GM21717 (cell line): ENCODE data around the gene EML4.

Experiments
- ATAC-seq: cut with Tn5 transposase; IDR thresholded peaks from one replicate; pipeline ENCODE4 v1.9.1; 2021; ENCODE audit warnings: mild to moderate bottlenecking, moderate library complexity; ENCODE audit not compliant: unreplicated experiment

Gene EML4

DNA sequence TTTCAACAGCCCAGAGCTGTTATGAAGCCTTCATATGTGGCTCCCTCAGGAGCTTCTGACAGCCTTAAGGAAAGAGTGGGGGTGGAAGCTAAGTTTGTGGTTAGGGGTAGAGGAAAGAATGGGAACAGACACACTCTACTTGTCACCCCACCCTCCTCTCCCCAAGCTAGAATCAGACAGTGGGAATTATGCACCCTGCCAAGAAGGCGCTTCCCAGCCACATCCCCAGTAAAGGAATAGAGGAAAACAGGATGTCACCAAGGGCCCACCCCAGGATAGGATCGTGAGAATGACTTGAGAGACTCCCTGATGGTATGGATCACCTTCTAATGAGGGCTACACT, 32.4 kb upstream of the EML4 start:
- no peak for ATAC-seq

- ATAC-seq = no peak
Observed at GRCh38 chr2:42137125-42137841, 31.9 kb upstream of the EML4 start.

- no peak for ATAC-seq
Observed at GRCh38 chr2:42138163-42139015, 30.8 kb upstream of the EML4 start.

DNA sequence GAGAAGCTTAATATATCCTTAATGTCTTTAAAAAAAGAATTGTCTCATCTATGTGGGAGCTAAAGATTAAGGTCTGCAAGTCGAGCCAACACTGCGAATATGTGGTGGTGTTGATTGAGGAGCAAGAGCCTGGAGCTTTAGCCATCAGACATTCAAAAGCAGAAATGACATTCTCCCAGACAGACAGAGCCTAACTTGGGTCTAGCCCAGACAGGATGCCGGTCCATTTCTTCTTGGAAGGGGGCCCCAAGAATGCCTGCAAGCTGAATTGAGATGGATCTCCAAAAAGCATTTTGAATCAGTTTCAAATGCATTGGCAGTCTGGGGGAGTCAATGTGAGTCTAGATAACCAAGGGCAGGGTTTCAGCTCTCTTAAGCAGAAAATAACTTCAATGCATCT, 30.1 kb upstream of the EML4 start:
- no peak for ATAC-seq

DNA sequence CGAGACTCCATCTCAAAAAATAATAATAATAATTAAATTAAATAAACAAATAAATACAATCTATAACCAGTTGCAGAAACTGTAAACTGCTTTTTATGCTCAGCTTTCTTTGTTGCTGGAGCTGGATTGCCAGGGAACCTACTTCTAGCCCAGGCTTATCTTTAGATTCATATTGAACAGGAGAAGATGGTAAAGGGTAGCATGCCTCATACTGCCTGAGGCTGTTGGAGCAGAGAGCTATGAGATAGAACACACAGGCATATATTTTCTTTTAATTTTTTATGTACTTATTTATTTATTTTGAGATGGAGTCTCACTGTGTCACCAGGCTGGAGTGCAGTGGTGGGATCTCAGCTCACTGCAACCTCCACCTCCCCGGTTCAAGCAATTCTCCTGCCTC, 28.7 kb upstream of the EML4 start:
- ATAC-seq = no peak

GRCh38 chr2:42141687-42142546, 27.2 kb upstream of the EML4 start:
- ATAC-seq = no peak

GRCh38 chr2:42142547-42143184, 26.5 kb upstream of the EML4 start:
- no peak for ATAC-seq

GRCh38 chr2:42147641-42148274, 21.4 kb upstream of the EML4 start:
- ATAC-seq = no peak

GRCh38 chr2:42150159-42150558, 19.0 kb upstream of the EML4 start:
- ATAC-seq = no peak

DNA sequence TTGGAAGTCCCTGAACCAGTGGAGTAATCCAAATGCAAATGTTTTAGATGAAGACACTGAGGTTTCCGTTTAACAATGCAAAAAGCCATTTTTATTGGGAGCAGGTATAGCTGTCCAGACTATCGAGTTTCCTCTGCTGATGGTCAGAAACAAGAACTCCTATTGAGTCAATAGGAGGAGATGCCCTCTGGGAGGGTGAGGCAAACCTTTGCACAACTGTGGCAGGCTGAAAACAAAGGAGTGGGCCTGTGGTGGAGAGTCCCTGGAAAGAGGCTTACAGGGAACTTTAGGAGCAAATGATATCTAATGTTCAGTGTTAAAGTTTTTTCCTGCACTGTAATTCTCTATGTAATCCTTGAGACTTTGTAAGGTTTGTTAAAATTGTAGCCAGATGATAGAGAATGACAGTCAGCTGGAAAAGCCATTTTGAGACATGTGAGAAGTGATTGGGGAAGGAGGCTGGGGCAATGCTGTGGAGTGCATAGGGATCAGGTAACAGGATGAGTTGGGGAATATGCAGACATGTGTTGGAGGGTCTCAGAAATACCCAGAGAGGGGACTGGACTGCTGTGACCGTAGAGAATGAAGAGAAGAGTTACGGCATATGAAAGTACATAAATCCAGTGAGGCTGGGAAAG, 15.1 kb upstream of the EML4 start:
- no peak for ATAC-seq

DNA sequence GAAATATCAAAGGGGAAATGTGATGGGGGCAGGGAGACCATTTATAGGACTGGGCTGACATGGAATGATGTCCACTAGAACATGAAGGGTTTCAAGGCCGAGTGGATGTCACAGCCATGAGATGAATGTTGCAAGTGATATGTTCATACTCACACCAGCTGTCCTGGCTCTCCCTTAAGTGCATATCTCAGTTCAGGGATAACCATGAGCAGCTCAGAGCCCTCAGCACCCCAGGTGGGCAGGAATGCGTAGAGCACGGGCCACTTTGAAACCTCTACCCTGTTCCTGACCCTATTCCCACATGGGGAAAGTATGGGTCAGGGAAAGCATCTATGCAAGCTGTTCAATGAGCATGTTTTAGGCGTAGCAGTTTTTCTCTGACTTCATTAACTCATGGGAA, 12.4 kb upstream of the EML4 start:
- ATAC-seq = no peak

- ATAC-seq = no peak
Observed at GRCh38 chr2:42161444-42161843, 7.7 kb upstream of the EML4 start.

- ATAC-seq = no peak
Observed at GRCh38 chr2:42163444-42164045, 5.6 kb upstream of the EML4 start.

DNA sequence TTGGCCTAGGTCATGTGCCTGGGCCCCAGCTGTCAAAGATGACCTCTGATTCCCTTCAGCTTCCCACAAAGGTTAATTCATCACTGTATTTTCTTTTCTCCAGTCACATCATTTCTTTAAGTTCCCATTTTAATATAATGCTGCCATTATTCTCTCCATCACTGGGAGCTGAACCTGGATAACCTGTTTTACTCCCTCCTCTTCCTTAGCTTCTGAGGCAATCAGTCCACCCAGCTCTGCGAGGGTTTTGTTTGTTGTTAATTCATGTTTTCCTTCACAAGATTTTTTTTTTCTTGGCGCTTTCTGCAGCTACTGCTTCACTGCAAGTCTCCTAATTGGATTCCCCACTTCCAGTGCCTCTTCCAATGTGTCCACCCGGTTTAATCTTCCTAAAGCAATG, 5.1 kb upstream of the EML4 start:
- ATAC-seq = no peak

DNA sequence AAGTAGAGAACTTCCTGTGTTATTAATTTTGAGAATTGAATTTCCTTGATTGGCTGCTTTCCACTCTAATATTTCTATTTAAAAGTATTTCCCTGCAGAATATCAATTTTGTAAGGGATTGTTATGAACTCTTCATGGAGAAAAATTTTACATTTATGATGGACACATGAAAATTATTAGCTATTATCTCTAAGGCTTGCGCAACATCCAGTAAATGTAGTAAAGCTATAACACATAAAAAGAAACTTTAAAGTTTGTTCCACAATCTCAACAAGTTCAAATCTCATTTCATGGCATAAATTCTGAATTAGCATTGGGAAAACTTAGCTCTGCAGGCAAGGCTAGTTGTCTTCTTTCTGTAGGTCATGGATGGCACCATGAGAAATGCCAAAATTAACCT, 4.2 kb upstream of the EML4 start:
- no peak for ATAC-seq

DNA sequence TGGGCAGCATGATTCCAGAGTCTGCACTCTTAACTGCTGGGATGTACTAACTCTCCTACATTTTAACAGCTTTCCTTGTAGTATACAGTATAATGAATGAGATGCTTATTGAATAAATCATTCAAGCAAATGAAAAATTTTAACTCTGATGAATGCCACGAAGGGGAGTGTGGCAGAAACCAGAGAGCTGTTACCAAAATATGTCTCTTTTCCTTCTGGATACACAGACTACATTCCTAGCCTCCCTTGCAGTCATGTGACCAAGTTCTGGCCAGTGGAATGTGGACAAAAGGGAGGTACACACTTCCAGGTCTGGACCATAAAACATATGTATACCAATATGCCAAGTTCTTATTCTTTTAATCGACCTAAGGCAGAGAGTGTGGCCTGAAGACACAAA, 1.7 kb upstream of the EML4 start:
- no peak for ATAC-seq

- ATAC-seq = no peak
Observed at GRCh38 chr2:42168459-42169099, 574 bp upstream of the EML4 start.

GRCh38 chr2:42169874-42170521, 845 bp downstream of the EML4 start:
- ATAC-seq = peak; percentile 36
